ENCODE data around the gene VSTM4. TPM values are rescaled to one million over a fixed set of nuclear protein-coding genes. Genes with fewer than 3 reads are reported as not detected.

The VSTM4 gene
- total and polyA plus RNA-seq, 9 of the 15 experiments (the other 6 are each of a cell fraction or from before 2014, with no cell fraction given): 1.0 to 7.9 (median 3.0) TPM

DNA sequence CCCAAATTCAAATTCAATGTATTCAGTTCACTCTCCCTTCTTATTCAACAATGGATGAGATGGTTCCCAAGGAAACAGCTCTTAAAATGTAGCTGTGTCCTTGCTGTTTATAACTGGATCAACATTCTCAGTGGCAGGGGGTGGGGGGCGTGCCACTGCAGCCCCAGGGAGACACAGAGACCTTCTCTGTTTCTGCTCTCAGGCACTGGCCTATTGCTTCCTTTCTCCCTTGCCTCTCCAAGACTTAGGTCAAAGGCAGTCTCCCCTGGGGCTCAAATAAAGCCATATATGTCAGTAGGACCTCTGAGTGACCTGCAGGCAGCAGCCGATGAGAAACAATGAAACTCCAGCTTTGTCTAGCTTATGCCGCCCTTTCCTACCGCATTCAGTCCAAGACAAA lies 20.7 kb downstream of the VSTM4 start:
- Histone ChIP-seq H2AFZ (ENCODE audit: low read depth, low read length) (no peak overlapping the region), H3K9me3 (replicated peaks; ENCODE audit: control insufficient read depth, insufficient read depth, low read depth, low read length) (no peaks in the 10 kb centered on the region), H3K9me1 (ENCODE audit: control insufficient read depth, insufficient read depth, low read length) (peaks cover 2% of the 10 kb centered on the region), H4K20me1 (replicated peaks; ENCODE audit: control insufficient read depth, insufficient read depth, low read length) (no peaks in the 10 kb centered on the region; the same call in 1 of the 2 replicates), H3K9ac (ENCODE audit: insufficient read depth in 1 of 2, low read depth in 2 of 2, low read length in 2 of 2) (no peak overlapping the region), H3K4me3 (no peak overlapping the region), H3K4me2 (ENCODE audit: insufficient read depth, low read length) (no peak overlapping the region), H3K36me3 (ENCODE audit: control insufficient read depth, insufficient read depth, low read length) (no peaks in the 10 kb centered on the region), H3K27ac (ENCODE audit: extremely low read depth, low read depth, low read length) (no peak overlapping the region), H3K4me1 (replicated peaks in 1 of 2; ENCODE audit: control insufficient read depth in 2 of 2, insufficient read depth in 2 of 2, low read length in 2 of 2) (no peaks in the 10 kb centered on the region; a peak in 1 of 5 replicates), H3K27me3 (ENCODE audit: control insufficient read depth in 2 of 2, insufficient read depth in 2 of 2, low read length in 2 of 2) (no peaks in the 10 kb centered on the region), H3K79me2 (ENCODE audit: control insufficient read depth, insufficient read depth, low read length) (no peaks in the 10 kb centered on the region)
- in situ Hi-C loops (cut with MboI) (no loop called here), intact Hi-C loops (cut with micrococcal nuclease) (no loop called here)
- CTCF ChIA-PET (ENCODE audit: low intra/inter-chr PET ratio): no interaction called here
- POLR2A ChIA-PET: no interaction called here
- FAIRE-seq (no peak), DNase-seq (ENCODE audit: extremely low read depth in 1 of 4, low spot score in 3 of 4) (no peak), ATAC-seq (no peak)
- TF ChIP-seq ZNF121 (CRISPR knock-in tag; conservative IDR thresholded peaks at IDR 0.05) (no peak), DPF2 (IDR thresholded peaks at IDR 0.05) (no peak), BRCA1 (IDR thresholded peaks at IDR 0.05) (no peak), BRCA1 (CRISPR knock-in tag; IDR thresholded peaks at IDR 0.05) (no peak), FOXO4 (CRISPR knock-in tag; IDR thresholded peaks at IDR 0.05) (no peak), GTF3C2 (IDR thresholded peaks at IDR 0.05; ENCODE audit: borderline replicate concordance, extremely low read depth, insufficient read length) (no peak), WHSC1 (IDR thresholded peaks at IDR 0.05; ENCODE audit: low read length) (no peak), ZBED1 (IDR thresholded peaks at IDR 0.05) (no peak), RBM39 (optimal IDR thresholded peaks at IDR 0.05; ENCODE audit: low read depth, low read length) (no peak), TEAD1 (CRISPR knock-in tag; IDR thresholded peaks at IDR 0.05) (no peak), HNRNPL (IDR thresholded peaks at IDR 0.05; ENCODE audit: low read depth, low read length) (no peak), ZNF644 (tag; IDR thresholded peaks at IDR 0.05; ENCODE audit: low read depth) (no peak), BRF2 (IDR thresholded peaks at IDR 0.05; ENCODE audit: borderline replicate concordance, insufficient read depth, insufficient read length) (no peak), TARDBP (IDR thresholded peaks at IDR 0.05) (no peak), GTF2F1 (IDR thresholded peaks at IDR 0.05; ENCODE audit: low read depth, low read length) (no peak)
- TF ChIP-seq, protein P1, sequence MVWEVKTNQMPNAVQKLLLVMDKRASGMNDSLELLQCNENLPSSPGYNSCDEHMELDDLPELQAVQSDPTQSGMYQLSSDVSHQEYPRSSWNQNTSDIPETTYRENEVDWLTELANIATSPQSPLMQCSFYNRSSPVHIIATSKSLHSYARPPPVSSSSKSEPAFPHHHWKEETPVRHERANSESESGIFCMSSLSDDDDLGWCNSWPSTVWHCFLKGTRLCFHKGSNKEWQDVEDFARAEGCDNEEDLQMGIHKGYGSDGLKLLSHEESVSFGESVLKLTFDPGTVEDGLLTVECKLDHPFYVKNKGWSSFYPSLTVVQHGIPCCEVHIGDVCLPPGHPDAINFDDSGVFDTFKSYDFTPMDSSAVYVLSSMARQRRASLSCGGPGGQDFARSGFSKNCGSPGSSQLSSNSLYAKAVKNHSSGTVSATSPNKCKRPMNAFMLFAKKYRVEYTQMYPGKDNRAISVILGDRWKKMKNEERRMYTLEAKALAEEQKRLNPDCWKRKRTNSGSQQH (CRISPR knock-in tag; IDR thresholded peaks at IDR 0.05): no peak
- TF ChIP-seq, protein P2, sequence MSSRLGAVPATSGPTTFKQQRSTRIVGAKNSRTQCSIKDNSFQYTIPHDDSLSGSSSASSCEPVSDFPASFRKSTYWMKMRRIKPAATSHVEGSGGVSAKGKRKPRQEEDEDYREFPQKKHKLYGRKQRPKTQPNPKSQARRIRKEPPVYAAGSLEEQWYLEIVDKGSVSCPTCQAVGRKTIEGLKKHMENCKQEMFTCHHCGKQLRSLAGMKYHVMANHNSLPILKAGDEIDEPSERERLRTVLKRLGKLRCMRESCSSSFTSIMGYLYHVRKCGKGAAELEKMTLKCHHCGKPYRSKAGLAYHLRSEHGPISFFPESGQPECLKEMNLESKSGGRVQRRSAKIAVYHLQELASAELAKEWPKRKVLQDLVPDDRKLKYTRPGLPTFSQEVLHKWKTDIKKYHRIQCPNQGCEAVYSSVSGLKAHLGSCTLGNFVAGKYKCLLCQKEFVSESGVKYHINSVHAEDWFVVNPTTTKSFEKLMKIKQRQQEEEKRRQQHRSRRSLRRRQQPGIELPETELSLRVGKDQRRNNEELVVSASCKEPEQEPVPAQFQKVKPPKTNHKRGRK (tag; IDR thresholded peaks at IDR 0.05): no peak
- BruUV-seq (replicated peaks): no TSS peak
- 61% methylated on average over 4 of the region's 4 CpGs for WGBS (ENCODE audit: insufficient coverage, low coverage, missing lambda C conversion rate)
